MM.1S (cell line): ENCODE data around the gene KCNB1.

ENCODE experiments used
- CTCF ChIP-seq: fragments of 300-600 bp; sonication (generic); IDR thresholded peaks from 2 replicates; pipeline ENCODE4 v1.5.1; 2016; ENCODE audit warnings: antibody characterized with exemption, low read length, mixed read lengths
- EZH2 ChIP-seq: fragments of 300-600 bp; sonication (generic); optimal IDR thresholded peaks from 2 replicates; pipeline ENCODE3; 2017; ENCODE audit warnings: low read depth, mild to moderate bottlenecking, antibody characterized with exemption, low read length, mixed read lengths

- TF ChIP-seq CTCF (no peak), EZH2 (no peak)
Observed at GRCh38 chr20:49464556-49464955, 17.9 kb downstream of the KCNB1 start.
